ENCODE measurements around the gene C10orf67.

DNA sequence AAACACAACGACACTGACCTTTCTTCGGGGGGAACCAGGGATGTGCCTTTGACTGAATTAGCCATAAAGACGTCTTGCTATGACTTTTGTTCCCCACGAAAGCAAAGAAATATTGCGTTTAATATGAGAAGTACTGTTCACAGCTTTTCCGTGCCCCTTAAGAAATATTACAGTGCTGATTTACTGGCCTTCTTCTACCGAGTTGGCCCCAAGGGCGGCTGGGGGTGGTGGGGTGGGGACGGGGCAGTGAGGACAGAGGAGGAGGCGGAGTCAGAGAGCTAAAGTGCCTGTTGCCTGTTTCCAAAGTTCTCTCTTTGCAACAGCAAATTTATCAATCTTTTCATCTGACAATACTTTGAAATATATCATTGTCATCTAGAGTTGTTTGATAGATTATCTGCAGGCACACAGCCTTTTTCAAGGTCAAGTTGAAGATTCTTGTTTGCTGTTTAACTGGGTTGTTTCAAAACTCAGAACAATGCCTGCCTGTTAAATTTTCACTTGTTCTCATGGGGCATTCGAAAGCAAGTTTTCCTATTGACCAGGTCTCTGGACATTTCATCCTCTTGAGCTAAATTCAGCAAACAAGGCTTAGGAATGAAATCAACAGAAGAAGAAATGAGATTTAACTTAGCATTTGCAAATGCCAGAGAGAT, 143.5 kb downstream of the C10orf67 start:
- TF ChIP-seq POLR2A (IDR thresholded peaks at IDR 0.05; ENCODE audit: low read length) (no peak), GATA1 (IDR thresholded peaks at IDR 0.05; ENCODE audit: low read depth, low read length) (no peak)
